ENCODE measurements around the gene TMEM200A.
A peak's percentile ranks its signal among the peaks of the same experiment; 100 is the strongest.
"Not testable (repeated sequence)": the region's sequence is repeated elsewhere in the genome, so short reads cannot be mapped to it uniquely, and the experiment has no call there.

TMEM200A gene

DNA sequence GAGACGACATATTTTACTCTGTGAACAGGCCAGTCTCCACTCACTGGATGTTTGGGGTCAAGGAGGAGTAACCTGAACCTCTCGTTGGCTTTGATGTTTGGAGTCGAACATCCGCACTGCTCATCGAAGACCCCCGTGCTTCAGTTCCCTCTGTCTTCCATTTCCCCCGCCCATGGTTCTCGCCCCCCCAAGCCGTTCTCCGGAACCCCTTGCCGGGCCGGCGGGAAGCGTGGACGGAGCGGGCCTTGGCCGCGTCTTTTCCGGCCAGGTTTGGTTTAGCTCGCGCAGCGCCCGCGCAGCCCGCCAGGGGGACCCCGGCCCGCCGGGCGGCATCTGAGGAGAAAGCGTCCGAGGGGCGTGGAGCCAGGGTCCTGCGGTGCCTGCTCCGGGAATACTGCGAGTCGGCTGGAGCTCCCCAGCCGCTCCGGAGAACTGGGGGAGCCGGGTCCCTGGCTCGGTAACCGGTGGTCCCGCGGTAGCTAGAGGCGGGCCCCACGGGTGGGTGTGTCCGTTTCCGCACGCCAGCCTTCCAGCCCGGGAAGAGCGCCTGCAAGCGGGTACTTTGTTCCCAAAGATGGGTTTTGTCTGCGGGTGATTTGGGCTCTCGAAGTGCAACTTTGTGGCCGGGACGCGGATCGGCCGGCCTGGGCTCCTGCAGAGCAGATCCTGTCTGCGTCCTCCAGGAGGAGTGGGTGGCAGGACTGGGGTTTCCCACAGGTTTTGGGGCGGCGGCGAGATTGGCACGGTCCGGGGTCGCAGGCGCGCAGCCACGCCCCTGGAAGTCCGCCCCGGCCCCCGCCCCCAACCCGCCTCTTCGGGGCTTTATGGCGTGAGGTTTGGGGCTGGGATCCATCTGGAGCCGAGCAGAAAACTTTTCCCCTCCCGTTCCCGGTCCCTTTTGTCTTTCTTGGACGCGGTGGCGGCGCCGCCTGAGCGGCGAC lies at the start of gene TMEM200A:
TMEM200A (plus strand) TSS at position 852 of the 941 bp plus-strand sequence. CDS start 74,406 bp downstream, outside the sequence.
- Histone ChIP-seq H3K4me3 (ENCODE audit: low read length) (peak within 1 kb of the TSS; percentile 83), H3K9ac (ENCODE audit: low read depth, low read length) (peak within 1 kb of the TSS; percentile 85), H3K36me3 (ENCODE audit: insufficient read depth, low read depth, low read length) (no peaks in the 10 kb centered on the region), H3K4me1 (ENCODE audit: insufficient read depth, low read length) (peaks cover 5% of the 10 kb centered on the region; the same call in 1 of the 2 replicates), H3K27ac (ENCODE audit: low read length) (peak within 1 kb of the TSS; percentile 33), H3K27me3 (ENCODE audit: insufficient read depth, low read length) (peaks cover 22% of the 10 kb centered on the region), H3K9me3 (ENCODE audit: insufficient read depth, low read depth, low read length) (no peaks in the 10 kb centered on the region)

DNA sequence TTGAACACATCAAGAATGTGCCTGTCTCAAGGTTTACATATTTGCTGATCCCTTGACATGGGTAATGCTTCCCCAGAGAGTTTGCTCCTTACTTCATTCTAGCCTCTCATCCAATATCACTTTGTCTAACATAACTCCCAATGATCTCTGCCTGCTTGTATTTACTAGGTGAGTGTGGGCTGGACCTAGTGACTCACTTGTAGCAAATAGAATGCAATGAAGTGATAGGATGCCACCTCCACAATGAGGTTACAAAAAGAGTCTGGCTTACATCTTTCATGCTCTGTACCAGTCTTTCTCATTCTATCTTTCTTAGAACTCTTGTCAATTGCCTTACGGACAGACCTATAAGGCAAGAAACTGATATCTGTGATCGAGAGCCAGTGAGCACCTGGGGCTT lies 44.9 kb upstream of the TMEM200A start:
- H3K9ac ChIP-seq (ENCODE audit: low read depth, low read length): no peak overlapping the region
- H3K4me3 ChIP-seq (ENCODE audit: low read length): no peak overlapping the region

DNA sequence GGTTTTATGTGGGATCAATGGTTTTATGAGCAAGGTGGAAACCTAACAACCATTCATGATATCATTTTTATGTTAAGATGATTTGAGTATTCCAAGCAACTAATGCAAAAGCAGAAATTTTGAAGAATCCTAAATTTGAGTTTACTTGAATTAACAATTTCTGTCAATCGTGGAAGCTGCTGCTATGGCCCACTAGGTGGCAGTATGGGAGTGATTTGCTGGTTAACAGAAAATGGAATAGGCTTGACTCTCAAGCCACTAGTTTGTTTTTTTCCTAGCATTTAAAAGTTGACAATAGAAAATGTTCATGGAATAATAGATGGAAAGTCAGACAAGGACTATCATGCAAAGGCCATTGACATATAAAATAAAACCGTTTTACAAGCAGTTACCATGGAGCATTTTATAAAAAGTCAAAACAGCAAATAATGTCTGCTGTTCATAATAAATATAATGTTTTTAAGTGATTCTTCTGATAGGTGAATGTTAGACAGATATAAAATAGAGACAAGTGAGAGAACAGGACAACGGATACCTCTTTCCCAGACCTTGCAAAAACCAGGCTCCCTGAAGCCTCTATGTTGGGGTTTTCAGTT lies 43.0 kb upstream of the TMEM200A start:
- Histone ChIP-seq H3K27ac (ENCODE audit: low read length) (no peak overlapping the region), H3K9me3 (ENCODE audit: insufficient read depth, low read depth, low read length) (no peaks in the 10 kb centered on the region), H3K4me1 (ENCODE audit: insufficient read depth, low read length) (no peaks in the 10 kb centered on the region), H3K9ac (ENCODE audit: low read depth, low read length) (no peak overlapping the region), H3K4me3 (ENCODE audit: low read length) (no peak overlapping the region), H3K27me3 (ENCODE audit: insufficient read depth, low read length) (no peaks in the 10 kb centered on the region), H3K36me3 (ENCODE audit: insufficient read depth, low read depth, low read length) (no peaks in the 10 kb centered on the region)

More for the DNA sequence above, 44.9 kb upstream of the TMEM200A start:
- Histone ChIP-seq H3K9me3 (ENCODE audit: insufficient read depth, low read depth, low read length) (no peaks in the 10 kb centered on the region), H3K27ac (ENCODE audit: low read length) (no peak overlapping the region), H3K4me1 (ENCODE audit: insufficient read depth, low read length) (no peaks in the 10 kb centered on the region), H3K36me3 (ENCODE audit: insufficient read depth, low read depth, low read length) (no peaks in the 10 kb centered on the region), H3K27me3 (ENCODE audit: insufficient read depth, low read length) (no peaks in the 10 kb centered on the region)

DNA sequence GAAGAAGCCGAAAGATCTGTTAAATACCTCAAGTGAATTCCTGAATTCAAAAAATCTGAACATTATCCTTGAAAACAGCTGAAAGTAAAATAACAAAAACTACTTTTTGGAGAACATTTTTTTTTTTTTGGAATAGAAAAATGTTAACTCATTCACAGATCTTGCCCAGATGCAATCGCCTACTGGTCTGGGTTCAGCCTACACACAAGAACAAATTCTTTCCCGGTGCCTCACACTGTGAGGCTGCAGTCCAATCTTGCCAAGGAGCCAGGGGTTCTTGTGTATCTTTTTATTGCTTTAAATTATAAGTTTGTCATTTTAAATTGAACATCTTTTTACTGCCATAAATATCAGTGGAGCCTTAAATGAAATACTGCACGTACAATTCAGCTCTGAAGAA lies 41.2 kb upstream of the TMEM200A start:
- Histone ChIP-seq H3K9ac (ENCODE audit: low read depth, low read length) (no peak overlapping the region), H3K4me1 (ENCODE audit: insufficient read depth, low read length) (no peaks in the 10 kb centered on the region), H3K36me3 (ENCODE audit: insufficient read depth, low read depth, low read length) (no peaks in the 10 kb centered on the region), H3K27ac (ENCODE audit: low read length) (no peak overlapping the region), H3K27me3 (ENCODE audit: insufficient read depth, low read length) (no peaks in the 10 kb centered on the region), H3K9me3 (ENCODE audit: insufficient read depth, low read depth, low read length) (no peaks in the 10 kb centered on the region), H3K4me3 (ENCODE audit: low read length) (no peak overlapping the region)

DNA sequence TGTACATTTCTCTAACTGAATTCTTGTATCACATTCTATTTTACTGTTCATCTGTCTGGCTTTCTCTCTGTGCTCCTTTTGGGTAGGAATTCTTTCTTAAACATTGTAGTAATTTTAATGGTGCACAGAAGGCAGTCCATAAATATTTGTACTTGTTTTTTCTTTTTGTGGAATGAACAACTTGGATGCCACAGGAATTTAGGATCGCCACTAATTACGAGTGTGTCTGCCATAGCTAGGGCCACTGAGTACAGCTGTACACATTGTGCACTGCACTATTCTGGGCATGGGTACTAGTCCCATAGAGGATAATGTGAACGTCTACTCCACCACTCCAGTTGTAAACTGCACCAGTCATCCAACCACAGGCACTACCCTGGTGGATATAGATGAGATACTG lies 39.3 kb upstream of the TMEM200A start:
- no peaks in the 10 kb centered on the region for H3K4me1 ChIP-seq (ENCODE audit: insufficient read depth, low read length)
- H3K4me3 ChIP-seq (ENCODE audit: low read length): no peak overlapping the region
- H3K36me3 ChIP-seq (ENCODE audit: insufficient read depth, low read depth, low read length): no peaks in the 10 kb centered on the region
- H3K27ac ChIP-seq (ENCODE audit: low read length): no peak overlapping the region
- H3K27me3 ChIP-seq (ENCODE audit: insufficient read depth, low read length): no peaks in the 10 kb centered on the region
- no peaks in the 10 kb centered on the region for H3K9me3 ChIP-seq (ENCODE audit: insufficient read depth, low read depth, low read length)
- no peak overlapping the region for H3K9ac ChIP-seq (ENCODE audit: low read depth, low read length)

DNA sequence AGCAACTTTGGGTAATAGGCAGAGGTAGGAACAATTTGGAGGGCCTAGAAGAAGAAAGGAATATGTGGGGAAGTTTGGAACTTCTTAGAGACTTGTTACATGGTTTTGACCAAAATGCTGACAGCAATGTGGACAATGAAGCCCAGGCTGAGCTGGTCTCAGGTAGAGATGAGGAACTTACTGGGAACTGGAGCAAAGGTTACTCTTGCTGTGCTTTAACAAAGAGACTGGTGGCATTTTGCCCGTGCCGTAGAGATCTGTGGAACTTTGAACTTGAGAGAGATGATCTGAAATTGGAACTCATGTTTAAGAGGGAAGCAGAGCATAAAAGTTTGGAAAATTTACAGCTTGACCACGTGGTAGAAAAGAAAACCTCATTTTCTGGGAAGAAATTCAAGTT lies 28.3 kb upstream of the TMEM200A start:
- Histone ChIP-seq H3K27ac (ENCODE audit: low read length) (no peak overlapping the region), H3K4me1 (ENCODE audit: insufficient read depth, low read length) (no peaks in the 10 kb centered on the region), H3K9me3 (ENCODE audit: insufficient read depth, low read depth, low read length) (no peaks in the 10 kb centered on the region), H3K27me3 (ENCODE audit: insufficient read depth, low read length) (no peaks in the 10 kb centered on the region), H3K36me3 (ENCODE audit: insufficient read depth, low read depth, low read length) (no peaks in the 10 kb centered on the region), H3K9ac (ENCODE audit: low read depth, low read length) (no peak overlapping the region), H3K4me3 (ENCODE audit: low read length) (no peak overlapping the region)

DNA sequence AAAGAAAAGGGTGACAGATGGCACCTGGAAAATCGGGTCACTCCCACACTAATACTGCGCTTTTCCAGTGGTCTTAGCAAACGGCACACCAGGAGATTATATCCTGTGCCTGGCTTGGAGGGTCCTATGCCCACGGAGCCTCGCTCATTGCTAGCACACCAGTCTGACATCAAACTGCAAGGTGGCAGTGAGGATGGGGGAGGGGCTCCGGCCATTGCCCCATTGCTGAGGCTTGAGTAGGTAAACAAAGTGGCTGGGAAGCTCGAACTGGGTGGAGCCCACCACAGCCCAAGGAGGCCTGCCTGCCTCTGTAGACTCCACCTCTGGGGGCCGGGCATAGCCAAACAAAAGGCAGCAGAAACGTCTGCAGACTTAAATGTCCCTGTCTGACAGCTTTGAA lies 19.5 kb upstream of the TMEM200A start:
- H3K9ac ChIP-seq (ENCODE audit: low read depth, low read length); H3K4me3 ChIP-seq (ENCODE audit: low read length); H3K36me3 ChIP-seq (ENCODE audit: insufficient read depth, low read depth, low read length); H3K9me3 ChIP-seq (ENCODE audit: insufficient read depth, low read depth, low read length); H3K27me3 ChIP-seq (ENCODE audit: insufficient read depth, low read length); H3K27ac ChIP-seq (ENCODE audit: low read length); H3K4me1 ChIP-seq (ENCODE audit: insufficient read depth, low read length): not testable (repeated sequence)

DNA sequence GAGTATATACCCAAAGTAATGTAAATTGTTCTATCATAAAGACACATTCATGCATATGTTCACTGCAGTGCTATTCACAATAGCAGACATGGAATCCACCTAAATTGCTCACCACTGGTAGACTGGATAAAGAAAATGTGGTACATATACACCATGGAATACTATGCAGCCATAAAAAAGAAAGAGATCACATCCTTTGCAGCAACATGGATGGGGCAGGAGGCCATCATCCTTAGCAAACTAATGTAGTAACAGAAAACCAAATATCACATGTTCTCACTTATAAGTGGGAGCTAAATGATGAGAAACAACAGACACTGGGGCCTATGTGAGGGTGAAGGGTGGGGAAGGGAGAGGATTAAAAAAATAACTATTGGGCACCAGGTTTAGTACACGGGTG lies 11.5 kb upstream of the TMEM200A start:
- H3K4me3 ChIP-seq (ENCODE audit: low read length): no peak overlapping the region
- no peaks in the 10 kb centered on the region for H3K9me3 ChIP-seq (ENCODE audit: insufficient read depth, low read depth, low read length)
- no peaks in the 10 kb centered on the region for H3K4me1 ChIP-seq (ENCODE audit: insufficient read depth, low read length)
- H3K36me3 ChIP-seq (ENCODE audit: insufficient read depth, low read depth, low read length): no peaks in the 10 kb centered on the region
- H3K27ac ChIP-seq (ENCODE audit: low read length): no peak overlapping the region
- H3K27me3 ChIP-seq (ENCODE audit: insufficient read depth, low read length): no peaks in the 10 kb centered on the region
- no peak overlapping the region for H3K9ac ChIP-seq (ENCODE audit: low read depth, low read length)

DNA sequence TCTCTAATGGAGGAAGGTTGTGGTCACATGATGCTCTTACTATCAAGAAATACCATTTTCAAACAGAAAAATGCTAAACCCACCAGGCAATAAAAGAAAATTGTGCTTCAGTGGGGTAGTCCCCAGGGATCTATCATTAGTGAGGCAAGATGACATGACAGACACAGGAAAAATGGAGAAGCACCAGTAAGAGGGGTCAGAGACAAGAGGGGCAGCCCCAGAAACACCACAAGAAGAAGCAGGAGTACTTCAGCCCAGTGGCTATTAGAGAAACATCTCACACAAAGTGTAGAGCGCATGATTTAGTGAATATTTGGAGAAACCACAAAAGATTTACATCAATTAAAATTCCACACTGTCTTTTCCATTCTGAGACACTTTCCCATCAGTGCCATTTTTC lies 10.2 kb upstream of the TMEM200A start:
- no peak overlapping the region for H3K4me3 ChIP-seq (ENCODE audit: low read length)

DNA sequence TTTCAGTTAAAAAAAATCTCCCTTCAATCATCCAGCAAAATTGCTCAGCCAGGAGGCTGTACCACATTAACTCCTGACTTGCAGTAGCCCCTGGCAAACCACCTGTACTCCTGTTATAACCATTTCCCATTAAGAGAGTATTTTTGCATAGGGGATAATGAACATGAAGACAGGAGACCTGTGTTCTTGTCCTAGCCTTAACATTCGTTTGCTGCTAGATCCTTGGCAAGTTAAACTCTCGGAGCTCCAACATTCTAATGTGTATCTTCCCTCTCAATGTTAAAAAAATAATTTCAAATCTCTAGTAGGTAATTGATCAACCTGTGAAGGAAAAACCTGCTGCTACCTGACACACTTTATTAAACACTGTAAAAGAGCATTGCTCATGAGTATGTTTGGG lies 8.4 kb upstream of the TMEM200A start:
- no peaks in the 10 kb centered on the region for H3K9me3 ChIP-seq (ENCODE audit: insufficient read depth, low read depth, low read length)
- no peaks in the 10 kb centered on the region for H3K27me3 ChIP-seq (ENCODE audit: insufficient read depth, low read length)
- H3K4me1 ChIP-seq (ENCODE audit: insufficient read depth, low read length): no peaks in the 10 kb centered on the region
- H3K9ac ChIP-seq (ENCODE audit: low read depth, low read length): no peak overlapping the region
- H3K27ac ChIP-seq (ENCODE audit: low read length): no peak overlapping the region
- H3K36me3 ChIP-seq (ENCODE audit: insufficient read depth, low read depth, low read length): no peaks in the 10 kb centered on the region
- no peak overlapping the region for H3K4me3 ChIP-seq (ENCODE audit: low read length)

More for the DNA sequence above, 10.2 kb upstream of the TMEM200A start:
- no peaks in the 10 kb centered on the region for H3K9me3 ChIP-seq (ENCODE audit: insufficient read depth, low read depth, low read length)
- H3K27ac ChIP-seq (ENCODE audit: low read length): no peak overlapping the region
- no peaks in the 10 kb centered on the region for H3K4me1 ChIP-seq (ENCODE audit: insufficient read depth, low read length)
- no peaks in the 10 kb centered on the region for H3K27me3 ChIP-seq (ENCODE audit: insufficient read depth, low read length)
- H3K9ac ChIP-seq (ENCODE audit: low read depth, low read length): no peak overlapping the region
- no peaks in the 10 kb centered on the region for H3K36me3 ChIP-seq (ENCODE audit: insufficient read depth, low read depth, low read length)

DNA sequence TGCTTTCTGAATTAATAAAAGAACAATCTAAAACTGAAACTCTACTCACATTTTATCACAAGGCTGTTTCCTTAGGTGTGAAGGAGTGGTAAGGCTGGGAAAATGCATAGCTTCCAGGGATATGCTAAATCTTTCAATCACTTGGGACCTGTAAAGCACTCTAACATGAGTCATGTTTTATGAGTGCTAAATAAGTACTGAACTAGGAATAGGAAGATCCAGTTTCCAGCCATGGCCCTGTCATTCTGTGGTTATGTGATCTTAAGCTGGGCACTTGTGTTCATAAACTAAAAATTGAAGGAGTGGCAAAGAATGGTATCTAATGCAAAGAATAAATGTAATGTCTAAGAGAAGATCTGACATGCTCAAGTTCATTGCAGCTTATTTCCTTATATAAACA lies 6.1 kb upstream of the TMEM200A start:
- Histone ChIP-seq H3K36me3 (ENCODE audit: insufficient read depth, low read depth, low read length) (no peaks in the 10 kb centered on the region), H3K4me3 (ENCODE audit: low read length) (no peak overlapping the region), H3K27ac (ENCODE audit: low read length) (no peak overlapping the region), H3K9me3 (ENCODE audit: insufficient read depth, low read depth, low read length) (no peaks in the 10 kb centered on the region), H3K27me3 (ENCODE audit: insufficient read depth, low read length) (peaks cover 5% of the 10 kb centered on the region), H3K9ac (ENCODE audit: low read depth, low read length) (no peak overlapping the region), H3K4me1 (ENCODE audit: insufficient read depth, low read length) (no peaks in the 10 kb centered on the region; the same call in 1 of the 2 replicates)

DNA sequence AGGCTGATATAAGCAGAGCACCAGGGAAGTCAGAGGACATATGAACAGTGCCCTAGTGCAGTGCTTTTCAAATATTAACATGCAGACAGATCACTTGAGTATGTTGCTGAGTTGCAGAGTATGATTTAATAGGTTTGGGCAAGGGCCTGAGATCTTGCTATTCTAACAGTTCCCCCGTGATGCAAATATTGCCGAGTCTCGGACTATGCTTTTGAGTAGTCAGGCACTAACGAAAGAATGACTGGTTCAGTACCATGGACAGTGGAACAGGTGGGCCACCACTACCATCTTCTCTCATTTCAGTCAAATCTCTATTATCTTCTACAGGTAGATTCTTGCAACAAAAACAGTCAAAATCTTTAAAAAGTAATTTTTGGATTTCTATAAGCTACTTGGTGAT lies 3.7 kb upstream of the TMEM200A start:
- H3K27me3 ChIP-seq (ENCODE audit: insufficient read depth, low read length): peaks cover 13% of the 10 kb centered on the region
- no peak overlapping the region for H3K27ac ChIP-seq (ENCODE audit: low read length)
- no peaks in the 10 kb centered on the region for H3K9me3 ChIP-seq (ENCODE audit: insufficient read depth, low read depth, low read length)
- H3K4me3 ChIP-seq (ENCODE audit: low read length): no peak overlapping the region
- no peak overlapping the region for H3K9ac ChIP-seq (ENCODE audit: low read depth, low read length)
- no peaks in the 10 kb centered on the region for H3K36me3 ChIP-seq (ENCODE audit: insufficient read depth, low read depth, low read length)
- no peaks in the 10 kb centered on the region; the same call in 1 of the 2 replicates for H3K4me1 ChIP-seq (ENCODE audit: insufficient read depth, low read length)
